Adrenal gland (tissue), 12 donors: ENCODE measurements around the gene TFF1. TPM values are rescaled to one million over a fixed set of nuclear protein-coding genes. Genes with fewer than 3 reads are reported as not detected.

Experiments
- DNase-seq, 7 donors: peaks; one replicate each; pipeline ENCODE4 v3.0.0-alpha.2; 2019 to 2020
- H3K27ac ChIP-seq, 5 donors: fragments of 200-600 bp; sonication (generic) in 4 of 5; 1 replicate in 3 of 5; 2 replicates in 2 of 5; pipeline versions ENCODE4 v1.5.1 to v1.8.0; 2016 to 2020; ENCODE audit warnings: mild to moderate bottlenecking in 1 of 5
- H3K27me3 ChIP-seq: fragments of 200-600 bp; 2 replicates; pipeline ENCODE4 v1.8.0; 2021
- H3K36me3 ChIP-seq, 2 donors: fragments of 200-600 bp; replicated peaks in 1 of 2; 1 replicate in 1 of 2; 2 replicates in 1 of 2; pipeline versions ENCODE4 v1.5.1 to v1.8.0; 2018 to 2022
- H3K4me1 ChIP-seq, 2 donors: fragments of 200-600 bp; replicated peaks in 1 of 2; 1 replicate in 1 of 2; 2 replicates in 1 of 2; pipeline versions ENCODE4 v1.5.1 to v1.8.0; 2018 to 2021
- H3K4me3 ChIP-seq, 4 donors: fragments of 200-600 bp; sonication (generic) in 3 of 4; one replicate each; pipeline ENCODE4 v1.5.1; 2016 to 2018
- H3K9me3 ChIP-seq, 3 donors: fragments of 200-600 bp; sonication (generic) in 1 of 3; replicated peaks in 1 of 3; 1 replicate in 2 of 3; 2 replicates in 1 of 3; pipeline versions ENCODE4 v1.5.1 to v1.8.0; 2016 to 2021
- POLR2A ChIP-seq, 2 donors: fragments of 450-650 bp; IDR thresholded peaks; one replicate each; pipeline ENCODE4 v1.6.1; 2017; ENCODE audit warnings: antibody characterized with exemption in 2 of 2, mild to moderate bottlenecking in 2 of 2, moderate library complexity in 1 of 2
- WGBS, 4 donors: extraction: QIAGEN DNeasy Blood & Tissue Kit in 2 of 4; methylation state at CpG; one replicate each; pipeline versions ENCODE4 v1.1.5 to v1.1.7; 2013 to 2017; 5-methylcytosine and 5-hydroxymethylcytosine counted together
- intact Hi-C, 2 donors: fragments of 100-400 bp; cut with DNase I; formaldehyde crosslinking; loops; one replicate each; pipeline versions ENCODE4 v1.14.1 to v1.15.0; 2022 to 2023
- polyA plus RNA-seq, 3 donors: library from polyadenylated mRNA; stranded (reverse); fragments of 200-250 nt in 2 of 3; fragments of 350-450 nt in 1 of 3; fragmentation: Illumina TruSeq in 1 of 3; extraction: RNeasy Lipid Tissue Mini Kit (QIAGEN cat#74804) in 1 of 3; gene quantifications; one replicate each; pipeline ENCODE4 v1.2.3, GENCODE V29; 2013 to 2014
- total RNA-seq, 9 donors: library from RNA; depleted of rRNA in 4 of 9; stranded (reverse); fragments of >200 nt in 4 of 9; fragments of 120-200 nt in 1 of 9; fragmentation: NEBNext Ultra II Directional in 1 of 9; extraction: Animal tissue kit (Norgen Biotek cat#: 25700) in 1 of 9; gene quantifications; one replicate each; pipeline versions ENCODE4 v1.1.0 to v1.2.4, GENCODE V29; 2013 to 2023
- TF ChIP-seq, protein P1 (sequence below), 6 experiments: fragments of 450-650 bp in 4 of 6; fragments of 200-600 bp in 2 of 6; sonication (generic) in 1 of 6; IDR thresholded peaks; 1 replicate in 5 of 6; 2 replicates in 1 of 6; pipeline versions ENCODE4 v1.5.1 to v1.8.0; 2016 to 2021; ENCODE audit warnings: antibody characterized with exemption in 6 of 6, mild to moderate bottlenecking in 2 of 6, moderate library complexity in 1 of 6
- donor health status: healthy with polysubstance abuse.
- donor health status: Bipolar disorder and iron deficiency.
- donor health status: DM: yes; HTN: yes; CAD: no.
- donor health status: DM: no; HTN: no; CAD: no.
- donor health status: DM: no; HTN: no; CAD: no.
- donor health status: DM: yes; HTN: yes; CAD: no.

TFF1 gene
- total and polyA plus RNA-seq, 12 donors: 0.39 to 1.5 (median 0.72) TPM; not detected in 9

DNA sequence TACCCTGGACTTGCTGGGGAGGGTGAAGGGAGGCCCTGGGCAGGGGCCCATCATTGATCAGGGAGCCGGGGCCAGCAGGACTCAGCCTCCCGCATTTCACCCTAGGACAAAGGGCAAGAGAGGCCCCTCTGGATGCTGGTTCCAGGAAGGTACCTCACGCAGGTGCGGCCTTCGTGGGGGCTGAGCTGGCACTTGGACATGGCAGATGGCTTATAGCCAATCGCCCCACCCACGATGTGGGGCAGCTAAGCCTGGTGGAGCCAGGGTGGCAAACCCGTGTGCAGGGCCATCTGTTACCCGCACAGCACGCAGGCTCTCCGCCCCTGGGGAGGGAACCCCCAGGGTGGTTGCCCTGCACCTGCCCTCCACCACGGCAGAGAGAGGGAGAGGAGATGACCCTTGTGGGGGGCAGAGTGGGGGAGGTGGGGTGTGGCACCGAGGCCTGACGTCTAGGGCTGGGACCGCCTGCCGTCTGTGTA, 53.7 kb downstream of the TFF1 start:
- DNase-seq: peak in 2 of 7 donors; percentile 18 to 42
- intact Hi-C loops: no loop called here
- no peak for TF ChIP-seq POLR2A (IDR thresholded peaks at IDR 0.05)
- TF ChIP-seq, protein P1, sequence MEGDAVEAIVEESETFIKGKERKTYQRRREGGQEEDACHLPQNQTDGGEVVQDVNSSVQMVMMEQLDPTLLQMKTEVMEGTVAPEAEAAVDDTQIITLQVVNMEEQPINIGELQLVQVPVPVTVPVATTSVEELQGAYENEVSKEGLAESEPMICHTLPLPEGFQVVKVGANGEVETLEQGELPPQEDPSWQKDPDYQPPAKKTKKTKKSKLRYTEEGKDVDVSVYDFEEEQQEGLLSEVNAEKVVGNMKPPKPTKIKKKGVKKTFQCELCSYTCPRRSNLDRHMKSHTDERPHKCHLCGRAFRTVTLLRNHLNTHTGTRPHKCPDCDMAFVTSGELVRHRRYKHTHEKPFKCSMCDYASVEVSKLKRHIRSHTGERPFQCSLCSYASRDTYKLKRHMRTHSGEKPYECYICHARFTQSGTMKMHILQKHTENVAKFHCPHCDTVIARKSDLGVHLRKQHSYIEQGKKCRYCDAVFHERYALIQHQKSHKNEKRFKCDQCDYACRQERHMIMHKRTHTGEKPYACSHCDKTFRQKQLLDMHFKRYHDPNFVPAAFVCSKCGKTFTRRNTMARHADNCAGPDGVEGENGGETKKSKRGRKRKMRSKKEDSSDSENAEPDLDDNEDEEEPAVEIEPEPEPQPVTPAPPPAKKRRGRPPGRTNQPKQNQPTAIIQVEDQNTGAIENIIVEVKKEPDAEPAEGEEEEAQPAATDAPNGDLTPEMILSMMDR (IDR thresholded peaks at IDR 0.05): no peak
- WGBS, 4 donors: 70 to 88% (median 84%) methylated on average over 10 to 16 of the region's 16 CpGs; no CpG with 5 or more reads in 1 of the 4 donors
- Histone ChIP-seq H3K27me3 (peaks cover 6% of the 10 kb centered on the region), H3K27ac (peak overlapping the region in 1 of 5 donors; percentile 55), H3K36me3 (no peaks in the 10 kb centered on the region), H3K4me3 (no peak overlapping the region), H3K9me3 (no peaks in the 10 kb centered on the region), H3K4me1 (peaks cover 0 to 4% of the 10 kb centered on the region in 2 donors)

Other genes with a start within 250 kb of the TFF1 start
- gene ABCG1, start 147.4 kb downstream of the TFF1 start, total RNA-seq: 100 to 1,000 TPM in 2 of 9 donors, 10 to 100 TPM in 7; 23.2 to 136 (median 88.2) TPM
- 10 to 100 TPM; 32.5 to 52.7 (median 38.7) TPM for gene ABCG1, start 147.4 kb downstream of the TFF1 start, polyA plus RNA-seq
- gene TFF3, start 51.1 kb downstream of the TFF1 start, total RNA-seq: 10 to 100 TPM in 4 of 9 donors, 1 to 10 TPM in 5; 1.3 to 29.3 (median 10.0) TPM
- gene TFF3, start 51.1 kb downstream of the TFF1 start, polyA plus RNA-seq: 10 to 100 TPM in 2 of 3 donors, 1 to 10 TPM in 1; 1.2 to 42.3 (median 20.4) TPM
- under 1 TPM in 1 of 9 donors, not detected in 8; 0.39 TPM for gene TFF2, start 15.5 kb downstream of the TFF1 start, total RNA-seq
- gene TFF2, start 15.5 kb downstream of the TFF1 start, polyA plus RNA-seq: under 1 TPM in 1 of 3 donors, not detected in 2; 0.17 TPM
- 1 to 10 TPM in 3 of 9 donors, under 1 TPM in 4, not detected in 2; 0.14 to 2.9 (median 0.78) TPM for gene TMPRSS3, start 29.5 kb upstream of the TFF1 start, total RNA-seq
- under 1 TPM in 2 of 3 donors, not detected in 1; 0.18 to 0.37 TPM for gene TMPRSS3, start 29.5 kb upstream of the TFF1 start, polyA plus RNA-seq
- 1 to 10 TPM in 1 of 9 donors, under 1 TPM in 6, not detected in 2; 0.21 to 1.2 (median 0.43) TPM for gene UBASH3A, start 37.4 kb upstream of the TFF1 start, total RNA-seq
- gene UBASH3A, start 37.4 kb upstream of the TFF1 start, polyA plus RNA-seq: under 1 TPM; 0.09 to 0.88 (median 0.44) TPM
- gene RSPH1, start 129.7 kb upstream of the TFF1 start, total RNA-seq: 1 to 10 TPM in 1 of 9 donors, under 1 TPM in 6, not detected in 2; 0.13 to 1.4 (median 0.61) TPM
- 1 to 10 TPM; 1.2 to 5.8 (median 3.2) TPM for gene RSPH1, start 129.7 kb upstream of the TFF1 start, polyA plus RNA-seq
- 10 to 100 TPM in 7 of 9 donors, 1 to 10 TPM in 2; 4.8 to 27.2 (median 17.2) TPM for gene SLC37A1, start 147.3 kb upstream of the TFF1 start, total RNA-seq
- gene SLC37A1, start 147.3 kb upstream of the TFF1 start, polyA plus RNA-seq: 10 to 100 TPM; 11.0 to 16.7 (median 14.3) TPM